H1 (cell line): ENCODE data around the gene PDZRN3. TPM values are rescaled to one million over a fixed set of nuclear protein-coding genes. Genes with fewer than 3 reads are reported as not detected.

ENCODE experiments used
- CREB1 ChIP-seq: IDR thresholded peaks from 2 replicates; pipeline ENCODE4 v1.6.1; 2012; ENCODE audit warnings: inconsistent platforms
- FOSL1 ChIP-seq: IDR thresholded peaks from 2 replicates; pipeline ENCODE4 v1.6.1; 2011; ENCODE audit warnings: mild to moderate bottlenecking, low read depth, low read length, moderate library complexity; ENCODE audit not compliant: insufficient read depth
- HDAC2 ChIP-seq, 2 experiments: fragments of 300-600 bp in 1 of 2; sonication (generic) in 1 of 2; IDR thresholded peaks; 2 replicates each; pipeline ENCODE4 v1.6.1; 2011 to 2012; ENCODE audit warnings: low read depth in 2 of 2, low read length in 2 of 2, mild to moderate bottlenecking in 2 of 2, moderate library complexity in 2 of 2, borderline replicate concordance in 1 of 2, inconsistent platforms in 1 of 2
- RNF2 ChIP-seq: fragments of 200-900, 300-1000 bp; sonication (generic); IDR thresholded peaks from 2 replicates; pipeline ENCODE4 v1.7.1; 2016; ENCODE audit warnings: borderline replicate concordance, low read depth, mild to moderate bottlenecking, antibody characterized with exemption, low read length; ENCODE audit not compliant: poor library complexity, severe bottlenecking; ENCODE audit errors: missing control alignments
- SIX5 ChIP-seq: IDR thresholded peaks from 2 replicates; pipeline ENCODE4 v1.6.1; 2011; ENCODE audit warnings: mild to moderate bottlenecking, low read depth, low read length
- SP1 ChIP-seq: IDR thresholded peaks from 2 replicates; pipeline ENCODE4 v1.6.1; 2011; ENCODE audit warnings: low read depth, low read length
- ZNF274 ChIP-seq: IDR thresholded peaks from 2 replicates; pipeline ENCODE4 v1.7.0; 2012; ENCODE audit warnings: low read length, borderline replicate concordance; ENCODE audit errors: extremely low read depth
- polyA plus RNA-seq, 7 experiments: library from polyadenylated mRNA; depleted of rRNA in 3 of 7; stranded (reverse) in 5 of 7; unstranded in 2 of 7; fragments of >200 nt in 5 of 7; fragments of 200-250 nt in 2 of 7; gene quantifications; 1 replicate in 5 of 7; 2 replicates in 1 of 7; 4 replicates in 1 of 7; pipeline versions ENCODE4 v1.2.1 to v1.2.3, GENCODE V29; 2011 to 2013; ENCODE audit warnings: missing spikeins in 2 of 7, mixed read lengths in 2 of 7
- total RNA-seq: library from RNA; stranded (reverse); fragmentation: NEBNext Ultra II Directional; extraction: Animal tissue kit (Norgen Biotek cat#: 25700); gene quantifications from 2 replicates; pipeline ENCODE4 v1.2.1, GENCODE V29; 2021

PDZRN3 gene
- total and polyA plus RNA-seq, 2 of the 8 experiments (the other 6 are each of a cell fraction or from before 2014, with no cell fraction given) = 4.2 to 20.5 TPM

DNA sequence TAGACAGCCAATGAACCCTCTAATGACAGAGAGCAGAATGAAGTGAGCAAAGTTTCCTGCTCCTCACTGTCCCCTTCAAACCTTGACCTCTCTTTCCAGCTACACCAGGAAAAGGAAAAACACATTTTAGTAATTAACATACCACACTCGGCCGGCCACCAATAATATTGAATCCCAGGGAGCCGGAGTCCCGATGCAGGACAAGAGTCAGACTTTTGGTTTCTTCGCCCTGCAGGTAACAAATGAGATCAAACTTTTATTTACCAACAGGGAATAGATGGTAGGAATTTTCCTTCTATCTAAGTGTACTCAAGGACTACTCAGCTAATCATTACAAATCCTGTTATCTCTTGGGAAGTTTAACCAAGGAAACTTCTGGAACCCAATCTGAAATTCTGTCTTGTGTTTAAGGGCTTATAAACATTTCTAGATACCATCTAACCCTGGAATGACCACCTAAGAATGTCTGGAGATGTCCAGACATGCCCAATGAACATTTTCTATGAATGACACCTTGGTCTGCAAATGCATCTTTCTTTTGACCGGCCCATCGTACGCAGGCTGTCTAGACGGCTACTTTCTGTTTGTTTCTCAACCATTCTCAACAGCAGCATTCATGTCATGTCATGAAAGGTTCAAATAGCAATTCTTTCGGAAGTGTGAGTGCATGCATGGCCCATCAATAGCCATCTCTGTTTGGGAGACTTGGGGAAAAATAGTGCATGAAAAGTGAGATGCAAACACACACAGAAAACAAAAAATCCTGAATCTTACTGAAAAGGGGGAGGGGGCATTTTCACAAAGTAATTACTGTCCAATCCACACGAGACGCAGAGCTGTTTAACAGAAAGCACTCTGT is 16.1 kb downstream of the PDZRN3 start (continued):
- TF ChIP-seq RNF2 = no peak
- no peak for TF ChIP-seq HDAC2 (IDR thresholded peaks at IDR 0.05; ENCODE audit: borderline replicate concordance in 1 of 2, low read depth in 2 of 2, low read length in 2 of 2)
- TF ChIP-seq ZNF274 = no peak
- TF ChIP-seq SP1 = no peak
- TF ChIP-seq FOSL1 = no peak
- TF ChIP-seq SIX5 = no peak
- no peak for TF ChIP-seq CREB1
